Keratinocyte (primary cell): ENCODE measurements around the gene GPC3. TPM values are rescaled to one million over a fixed set of nuclear protein-coding genes. Genes with fewer than 3 reads are reported as not detected.
A peak's percentile ranks its signal among the peaks of the same experiment; 100 is the strongest.

Experiments used
- DNase-seq: peaks from one replicate; pipeline ENCODE4 v3.0.0-alpha.2; 2011; ENCODE audit warnings: low read depth, missing footprints, low spot score
- FAIRE-seq: peaks from 2 replicates; lab custom pipeline; 2011; peaks lifted over from hg19 to GRCh38; lab: Jason Lieb, UNC
- H2AFZ ChIP-seq: 2 replicates; pipeline ENCODE4 v1.6.0; 2012; ENCODE audit warnings: low read length, control low read depth, inconsistent platforms; ENCODE audit not compliant: control insufficient read depth
- H3K27ac ChIP-seq: 2 replicates; pipeline ENCODE4 v1.5.1; 2011; ENCODE audit warnings: low read length; ENCODE audit not compliant: control insufficient read depth, insufficient read depth
- H3K27me3 ChIP-seq: 3 replicates; pipeline ENCODE4 v1.6.0; 2011; ENCODE audit warnings: low read length; ENCODE audit not compliant: control insufficient read depth, insufficient read depth; ENCODE audit errors: extremely low read depth
- H3K36me3 ChIP-seq, 2 experiments: 2 replicates in 1 of 2; 3 replicates in 1 of 2; pipeline ENCODE4 v1.5.1; 2011; ENCODE audit warnings: low read length in 2 of 2, mild to moderate bottlenecking in 1 of 2; ENCODE audit not compliant: control insufficient read depth in 2 of 2, insufficient read depth in 2 of 2; ENCODE audit errors: extremely low read depth in 1 of 2
- H3K4me1 ChIP-seq: 3 replicates; pipeline ENCODE4 v1.5.1; 2011; ENCODE audit warnings: low read length; ENCODE audit not compliant: control insufficient read depth, insufficient read depth; ENCODE audit errors: extremely low read depth
- H3K4me2 ChIP-seq: 3 replicates; pipeline ENCODE4 v1.6.0; 2011; ENCODE audit warnings: low read depth, low read length; ENCODE audit not compliant: control insufficient read depth, insufficient read depth; ENCODE audit errors: extremely low read depth
- H3K4me3 ChIP-seq, 3 experiments: fragments of 200-600 bp in 1 of 3; sonication (generic) in 1 of 3; 2 replicates in 2 of 3; 3 replicates in 1 of 3; pipeline ENCODE4 v1.5.1; 2011 to 2016; ENCODE audit warnings: low read length in 3 of 3, mild to moderate bottlenecking in 3 of 3, control low read depth in 2 of 3, inconsistent platforms in 1 of 3, low read depth in 1 of 3, mixed read lengths in 1 of 3, mixed run types in 1 of 3, moderate library complexity in 1 of 3; ENCODE audit not compliant: control insufficient read depth in 2 of 3, insufficient read depth in 2 of 3; ENCODE audit errors: extremely low read depth in 1 of 3
- H3K79me2 ChIP-seq: 2 replicates; pipeline ENCODE4 v1.6.0; 2012; ENCODE audit warnings: low read length; ENCODE audit not compliant: control insufficient read depth, insufficient read depth
- H3K9ac ChIP-seq: 3 replicates; pipeline ENCODE4 v1.6.0; 2011; ENCODE audit warnings: low read length; ENCODE audit not compliant: control insufficient read depth, insufficient read depth; ENCODE audit errors: extremely low read depth
- H3K9me1 ChIP-seq: 3 replicates; pipeline ENCODE4 v1.6.0; 2011; ENCODE audit warnings: low read length; ENCODE audit not compliant: control insufficient read depth, insufficient read depth; ENCODE audit errors: extremely low read depth
- H3K9me3 ChIP-seq: 2 replicates; pipeline ENCODE4 v1.5.1; 2012; ENCODE audit warnings: low read depth, low read length; ENCODE audit not compliant: control insufficient read depth
- H4K20me1 ChIP-seq: 3 replicates; pipeline ENCODE4 v1.6.0; 2011; ENCODE audit warnings: low read length; ENCODE audit not compliant: control insufficient read depth, insufficient read depth; ENCODE audit errors: extremely low read depth
- CTCF ChIP-seq, 3 experiments: IDR thresholded peaks in 1 of 3; conservative IDR thresholded peaks in 1 of 3; optimal IDR thresholded peaks in 1 of 3; 2 replicates in 2 of 3; 3 replicates in 1 of 3; pipeline versions ENCODE3 to v1.5.1; 2011; ENCODE audit warnings: low read length in 3 of 3, mild to moderate bottlenecking in 3 of 3, moderate library complexity in 2 of 3, control low read depth in 1 of 3, inconsistent platforms in 1 of 3; ENCODE audit not compliant: insufficient read depth in 2 of 3; ENCODE audit errors: extremely low read depth in 1 of 3
- EZH2 ChIP-seq: IDR thresholded peaks from one replicate; pipeline ENCODE4 v1.6.1; 2012; ENCODE audit warnings: inconsistent platforms, mild to moderate bottlenecking, low read length, moderate library complexity
- dilution Hi-C: fragments of 300-500 bp; cut with MboI; formaldehyde crosslinking; loops from one replicate; pipeline ENCODE4 v1.7.0; 2020; ENCODE audit warnings: low sequenced_read_pairs; ENCODE audit not compliant: extremely low pct_ligation_motif_present
- polyA plus RNA-seq, 5 experiments: library from polyadenylated mRNA; depleted of rRNA in 3 of 5; stranded (reverse) in 3 of 5; stranded (forward) in 1 of 5; unstranded in 1 of 5; fragments of >200 nt; gene quantifications; 1 replicate in 1 of 5; 2 replicates in 3 of 5; 3 replicates in 1 of 5; pipeline versions ENCODE4 v1.2.1 to v1.2.3, GENCODE V29; 2011 to 2012; ENCODE audit warnings: missing spikeins in 2 of 5, low read depth in 1 of 5, low replicate concordance in 1 of 5

The GPC3 gene
- polyA plus RNA-seq, 1 donor (not counting 4 experiments of a cell fraction or from before 2014, with no cell fraction given): 0.03 TPM

- Histone ChIP-seq H3K4me1 (no peaks in the 10 kb centered on the region), H3K4me2 (no peak overlapping the region), H3K36me3 (no peaks in the 10 kb centered on the region), H3K9me1 (no peaks in the 10 kb centered on the region), H3K27ac (peak overlapping the region; percentile 22), H3K4me3 (no peak overlapping the region), H2AFZ (no peak overlapping the region), H3K9me3 (no peaks in the 10 kb centered on the region), H4K20me1 (no peaks in the 10 kb centered on the region), H3K79me2 (no peaks in the 10 kb centered on the region), H3K27me3 (no peaks in the 10 kb centered on the region), H3K9ac (no peak overlapping the region)
- no peak for TF ChIP-seq EZH2
- no peak for FAIRE-seq
- DNase-seq: no peak
- dilution Hi-C loops: no loop called here
These were observed 441.7 kb downstream of the GPC3 start for GRCh38 chrX:133543654-133544053.

GRCh38 chrX:133542476-133542875 is 442.9 kb downstream of the GPC3 start:
- Histone ChIP-seq H3K9me1 (no peaks in the 10 kb centered on the region), H2AFZ (no peak overlapping the region), H3K4me1 (no peaks in the 10 kb centered on the region), H3K27ac (no peak overlapping the region), H3K79me2 (no peaks in the 10 kb centered on the region), H3K9ac (no peak overlapping the region), H3K27me3 (no peaks in the 10 kb centered on the region), H3K4me3 (no peak overlapping the region), H4K20me1 (no peaks in the 10 kb centered on the region), H3K9me3 (no peaks in the 10 kb centered on the region), H3K36me3 (no peaks in the 10 kb centered on the region), H3K4me2 (no peak overlapping the region)
- dilution Hi-C loops: no loop called here
- DNase-seq (no peak), FAIRE-seq (no peak)
- TF ChIP-seq CTCF (optimal IDR thresholded peaks at IDR 0.05 in 1 of 3, IDR thresholded peaks at IDR 0.05 in 1 of 3, conservative IDR thresholded peaks at IDR 0.05 in 1 of 3; ENCODE audit: extremely low read depth in 1 of 3, insufficient read depth in 2 of 3, low read length in 3 of 3) (no peak), EZH2 (no peak)

- Histone ChIP-seq H3K27ac (no peak overlapping the region), H3K4me1 (no peaks in the 10 kb centered on the region), H3K79me2 (no peaks in the 10 kb centered on the region), H3K9me1 (no peaks in the 10 kb centered on the region), H3K4me3 (no peak overlapping the region), H3K9ac (no peak overlapping the region), H4K20me1 (no peaks in the 10 kb centered on the region), H3K4me2 (no peak overlapping the region), H3K9me3 (no peaks in the 10 kb centered on the region), H3K36me3 (no peaks in the 10 kb centered on the region), H2AFZ (no peak overlapping the region), H3K27me3 (no peaks in the 10 kb centered on the region)
- dilution Hi-C loops: no loop called here
- no peak for TF ChIP-seq EZH2
- TF ChIP-seq CTCF (optimal IDR thresholded peaks at IDR 0.05 in 1 of 3, IDR thresholded peaks at IDR 0.05 in 1 of 3, conservative IDR thresholded peaks at IDR 0.05 in 1 of 3; ENCODE audit: extremely low read depth in 1 of 3, insufficient read depth in 2 of 3, low read length in 3 of 3): no peak
- no peak for FAIRE-seq
- no peak for DNase-seq
These were observed 444.4 kb downstream of the GPC3 start for GRCh38 chrX:133541021-133541420.
